ENCODE measurements around the gene NAXD.
A peak's percentile ranks its signal among the peaks of the same experiment; 100 is the strongest.

The NAXD gene

DNA sequence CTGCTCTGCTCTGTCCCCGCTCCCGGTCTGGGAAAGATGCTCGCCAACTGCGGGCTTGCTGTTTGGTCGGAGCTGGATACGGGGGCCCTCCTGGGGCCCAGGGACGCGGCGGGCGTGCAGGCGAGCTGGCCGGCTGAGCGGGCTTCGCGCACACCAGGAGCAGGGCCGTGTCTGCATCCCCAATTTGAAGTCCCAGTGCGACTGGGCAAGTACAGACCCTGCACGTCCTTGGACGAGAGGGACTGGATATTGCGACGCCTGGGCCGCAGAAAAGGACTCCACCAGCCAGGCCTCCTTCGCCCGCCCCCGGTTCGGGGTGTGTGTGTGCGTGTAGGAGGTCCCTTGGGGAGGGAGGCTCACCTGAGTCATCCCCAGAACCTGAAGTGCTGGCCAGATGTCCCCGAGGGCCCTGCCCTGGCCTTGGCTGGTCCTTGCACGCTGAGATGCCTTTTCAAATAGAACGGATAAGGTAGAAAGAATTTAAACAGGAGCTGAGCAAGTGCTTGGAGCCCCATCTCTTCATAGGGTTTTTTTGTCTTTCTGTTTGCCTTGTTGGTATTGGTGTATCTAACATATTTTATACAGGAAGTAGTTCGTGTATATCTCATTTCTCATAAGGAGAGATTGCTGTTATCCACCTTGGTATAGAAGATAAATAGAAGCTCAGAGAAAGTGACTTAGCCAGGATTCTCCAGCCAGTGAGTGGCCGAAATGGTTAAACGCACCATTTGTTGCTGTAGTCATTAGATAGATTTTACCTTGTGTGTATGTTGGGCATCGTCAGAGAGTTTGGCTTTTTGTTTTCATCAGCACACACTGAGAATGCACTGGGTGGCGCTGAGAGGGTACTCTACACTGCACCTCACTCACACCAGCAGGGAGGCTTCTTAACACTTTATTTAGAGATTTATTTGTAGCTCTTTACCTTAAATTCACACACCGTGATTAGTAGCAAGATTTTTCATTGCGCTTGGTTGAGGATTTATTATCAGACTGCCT is 1.1 kb downstream of the NAXD start:
- peak; percentile 47 for ATAC-seq
- TF ChIP-seq ZFP3 (CRISPR knock-in tag; IDR thresholded peaks at IDR 0.05) (peak; percentile 73), TOX (CRISPR knock-in tag; IDR thresholded peaks at IDR 0.05; ENCODE audit: borderline replicate concordance) (no peak), CSDC2 (CRISPR knock-in tag; IDR thresholded peaks at IDR 0.05) (no peak), TCF4 (CRISPR knock-in tag; IDR thresholded peaks at IDR 0.05; ENCODE audit: borderline replicate concordance) (no peak)

DNA sequence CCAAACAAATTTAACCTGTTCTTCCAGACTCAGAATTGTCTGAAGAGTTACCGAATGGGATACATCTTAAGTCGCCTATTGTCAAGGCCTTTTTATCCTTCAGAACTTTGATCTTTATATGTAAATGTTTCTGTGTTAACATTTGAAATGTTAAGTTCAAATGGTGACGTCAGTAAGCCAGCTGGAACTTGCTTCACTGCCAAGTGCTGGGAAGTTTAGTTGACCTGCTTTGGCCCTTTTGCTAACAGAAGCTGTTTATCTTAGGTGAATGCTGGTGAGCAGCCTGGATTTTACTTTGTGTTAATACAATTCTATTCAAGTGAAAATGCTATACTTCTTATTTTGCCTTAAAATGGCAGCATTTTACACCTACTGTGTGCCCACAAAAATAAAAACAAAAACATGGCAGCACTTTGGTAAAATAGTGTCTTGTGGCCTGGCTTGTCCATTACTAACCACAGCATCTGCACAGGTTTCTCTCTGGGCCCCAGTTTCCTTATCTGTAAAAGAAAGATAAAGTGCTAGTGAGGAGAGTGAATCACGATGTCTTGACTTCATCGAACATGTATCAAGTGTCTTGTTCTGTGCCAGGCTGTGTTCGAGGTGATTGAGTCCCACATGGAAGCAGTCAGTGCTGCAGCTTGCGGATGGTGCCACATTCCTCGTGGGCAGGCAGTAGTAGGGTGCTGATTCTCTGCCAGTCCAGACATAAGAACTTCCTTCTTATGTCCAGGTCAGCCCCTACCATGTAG is 2.2 kb downstream of the NAXD start:
- TF ChIP-seq ZNF565 (CRISPR knock-in tag; conservative IDR thresholded peaks at IDR 0.05; ENCODE audit: low read depth) = no peak
- no peak for TF ChIP-seq ZFP3 (CRISPR knock-in tag; IDR thresholded peaks at IDR 0.05)
- no peak for TF ChIP-seq BACH2 (CRISPR knock-in tag; IDR thresholded peaks at IDR 0.05; ENCODE audit: borderline replicate concordance)
- no peak for TF ChIP-seq ISL1 (CRISPR knock-in tag; IDR thresholded peaks at IDR 0.05)
- TF ChIP-seq, protein P1, sequence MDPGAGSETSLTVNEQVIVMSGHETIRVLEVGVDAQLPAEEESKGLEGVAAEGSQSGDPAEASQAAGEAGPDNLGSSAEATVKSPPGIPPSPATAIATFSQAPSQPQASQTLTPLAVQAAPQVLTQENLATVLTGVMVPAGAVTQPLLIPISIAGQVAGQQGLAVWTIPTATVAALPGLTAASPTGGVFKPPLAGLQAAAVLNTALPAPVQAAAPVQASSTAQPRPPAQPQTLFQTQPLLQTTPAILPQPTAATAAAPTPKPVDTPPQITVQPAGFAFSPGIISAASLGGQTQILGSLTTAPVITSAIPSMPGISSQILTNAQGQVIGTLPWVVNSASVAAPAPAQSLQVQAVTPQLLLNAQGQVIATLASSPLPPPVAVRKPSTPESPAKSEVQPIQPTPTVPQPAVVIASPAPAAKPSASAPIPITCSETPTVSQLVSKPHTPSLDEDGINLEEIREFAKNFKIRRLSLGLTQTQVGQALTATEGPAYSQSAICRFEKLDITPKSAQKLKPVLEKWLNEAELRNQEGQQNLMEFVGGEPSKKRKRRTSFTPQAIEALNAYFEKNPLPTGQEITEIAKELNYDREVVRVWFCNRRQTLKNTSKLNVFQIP (CRISPR knock-in tag; IDR thresholded peaks at IDR 0.05; ENCODE audit: borderline replicate concordance, low read depth) = no peak
- no peak for TF ChIP-seq GLIS3 (CRISPR knock-in tag; IDR thresholded peaks at IDR 0.05)
- no peak for TF ChIP-seq ZNF70 (CRISPR knock-in tag; IDR thresholded peaks at IDR 0.05)
- TF ChIP-seq ARNTL (CRISPR knock-in tag; IDR thresholded peaks at IDR 0.05; ENCODE audit: borderline replicate concordance, low read depth) = no peak
- TF ChIP-seq, protein P2, sequence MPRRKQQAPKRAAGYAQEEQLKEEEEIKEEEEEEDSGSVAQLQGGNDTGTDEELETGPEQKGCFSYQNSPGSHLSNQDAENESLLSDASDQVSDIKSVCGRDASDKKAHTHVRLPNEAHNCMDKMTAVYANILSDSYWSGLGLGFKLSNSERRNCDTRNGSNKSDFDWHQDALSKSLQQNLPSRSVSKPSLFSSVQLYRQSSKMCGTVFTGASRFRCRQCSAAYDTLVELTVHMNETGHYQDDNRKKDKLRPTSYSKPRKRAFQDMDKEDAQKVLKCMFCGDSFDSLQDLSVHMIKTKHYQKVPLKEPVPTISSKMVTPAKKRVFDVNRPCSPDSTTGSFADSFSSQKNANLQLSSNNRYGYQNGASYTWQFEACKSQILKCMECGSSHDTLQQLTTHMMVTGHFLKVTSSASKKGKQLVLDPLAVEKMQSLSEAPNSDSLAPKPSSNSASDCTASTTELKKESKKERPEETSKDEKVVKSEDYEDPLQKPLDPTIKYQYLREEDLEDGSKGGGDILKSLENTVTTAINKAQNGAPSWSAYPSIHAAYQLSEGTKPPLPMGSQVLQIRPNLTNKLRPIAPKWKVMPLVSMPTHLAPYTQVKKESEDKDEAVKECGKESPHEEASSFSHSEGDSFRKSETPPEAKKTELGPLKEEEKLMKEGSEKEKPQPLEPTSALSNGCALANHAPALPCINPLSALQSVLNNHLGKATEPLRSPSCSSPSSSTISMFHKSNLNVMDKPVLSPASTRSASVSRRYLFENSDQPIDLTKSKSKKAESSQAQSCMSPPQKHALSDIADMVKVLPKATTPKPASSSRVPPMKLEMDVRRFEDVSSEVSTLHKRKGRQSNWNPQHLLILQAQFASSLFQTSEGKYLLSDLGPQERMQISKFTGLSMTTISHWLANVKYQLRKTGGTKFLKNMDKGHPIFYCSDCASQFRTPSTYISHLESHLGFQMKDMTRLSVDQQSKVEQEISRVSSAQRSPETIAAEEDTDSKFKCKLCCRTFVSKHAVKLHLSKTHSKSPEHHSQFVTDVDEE (CRISPR knock-in tag; IDR thresholded peaks at IDR 0.05) = no peak
- TF ChIP-seq, protein P3, sequence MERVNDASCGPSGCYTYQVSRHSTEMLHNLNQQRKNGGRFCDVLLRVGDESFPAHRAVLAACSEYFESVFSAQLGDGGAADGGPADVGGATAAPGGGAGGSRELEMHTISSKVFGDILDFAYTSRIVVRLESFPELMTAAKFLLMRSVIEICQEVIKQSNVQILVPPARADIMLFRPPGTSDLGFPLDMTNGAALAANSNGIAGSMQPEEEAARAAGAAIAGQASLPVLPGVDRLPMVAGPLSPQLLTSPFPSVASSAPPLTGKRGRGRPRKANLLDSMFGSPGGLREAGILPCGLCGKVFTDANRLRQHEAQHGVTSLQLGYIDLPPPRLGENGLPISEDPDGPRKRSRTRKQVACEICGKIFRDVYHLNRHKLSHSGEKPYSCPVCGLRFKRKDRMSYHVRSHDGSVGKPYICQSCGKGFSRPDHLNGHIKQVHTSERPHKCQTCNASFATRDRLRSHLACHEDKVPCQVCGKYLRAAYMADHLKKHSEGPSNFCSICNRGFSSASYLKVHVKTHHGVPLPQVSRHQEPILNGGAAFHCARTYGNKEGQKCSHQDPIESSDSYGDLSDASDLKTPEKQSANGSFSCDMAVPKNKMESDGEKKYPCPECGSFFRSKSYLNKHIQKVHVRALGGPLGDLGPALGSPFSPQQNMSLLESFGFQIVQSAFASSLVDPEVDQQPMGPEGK (CRISPR knock-in tag; IDR thresholded peaks at IDR 0.05; ENCODE audit: borderline replicate concordance) = no peak
- ATAC-seq = no peak

DNA sequence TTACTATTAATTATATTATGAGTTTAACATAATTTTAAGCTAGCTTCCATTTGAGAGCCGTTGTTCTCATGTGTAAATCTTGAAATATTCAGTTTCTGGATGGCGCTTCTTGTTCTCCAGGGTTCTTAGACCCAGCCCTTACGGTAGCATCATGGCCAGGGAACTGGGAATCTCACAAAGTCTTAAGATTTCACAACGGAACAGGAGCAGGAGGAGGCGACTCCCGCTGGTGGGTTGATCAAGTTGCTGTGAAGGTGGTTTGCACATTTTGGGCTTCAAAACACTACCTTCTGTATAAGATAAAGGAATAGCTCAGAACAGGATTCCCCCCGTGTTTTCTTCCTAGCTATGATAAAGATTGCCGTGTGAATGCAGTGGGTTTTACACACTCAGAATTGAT is 2.8 kb downstream of the NAXD start:
- no peak for ATAC-seq
- TF ChIP-seq, protein P4, sequence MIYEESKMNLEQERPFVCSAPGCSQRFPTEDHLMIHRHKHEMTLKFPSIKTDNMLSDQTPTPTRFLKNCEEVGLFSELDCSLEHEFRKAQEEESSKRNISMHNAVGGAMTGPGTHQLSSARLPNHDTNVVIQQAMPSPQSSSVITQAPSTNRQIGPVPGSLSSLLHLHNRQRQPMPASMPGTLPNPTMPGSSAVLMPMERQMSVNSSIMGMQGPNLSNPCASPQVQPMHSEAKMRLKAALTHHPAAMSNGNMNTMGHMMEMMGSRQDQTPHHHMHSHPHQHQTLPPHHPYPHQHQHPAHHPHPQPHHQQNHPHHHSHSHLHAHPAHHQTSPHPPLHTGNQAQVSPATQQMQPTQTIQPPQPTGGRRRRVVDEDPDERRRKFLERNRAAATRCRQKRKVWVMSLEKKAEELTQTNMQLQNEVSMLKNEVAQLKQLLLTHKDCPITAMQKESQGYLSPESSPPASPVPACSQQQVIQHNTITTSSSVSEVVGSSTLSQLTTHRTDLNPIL (CRISPR knock-in tag; IDR thresholded peaks at IDR 0.05; ENCODE audit: low read depth) = no peak
- TF ChIP-seq OSR1 (CRISPR knock-in tag; IDR thresholded peaks at IDR 0.05) = no peak
- TF ChIP-seq RARB (CRISPR knock-in tag; IDR thresholded peaks at IDR 0.05) = no peak
- no peak for TF ChIP-seq ZFP3 (CRISPR knock-in tag; IDR thresholded peaks at IDR 0.05)
- no peak for TF ChIP-seq ARNTL (CRISPR knock-in tag; IDR thresholded peaks at IDR 0.05; ENCODE audit: borderline replicate concordance, low read depth)
- no peak for TF ChIP-seq CSDC2 (CRISPR knock-in tag; IDR thresholded peaks at IDR 0.05)

DNA sequence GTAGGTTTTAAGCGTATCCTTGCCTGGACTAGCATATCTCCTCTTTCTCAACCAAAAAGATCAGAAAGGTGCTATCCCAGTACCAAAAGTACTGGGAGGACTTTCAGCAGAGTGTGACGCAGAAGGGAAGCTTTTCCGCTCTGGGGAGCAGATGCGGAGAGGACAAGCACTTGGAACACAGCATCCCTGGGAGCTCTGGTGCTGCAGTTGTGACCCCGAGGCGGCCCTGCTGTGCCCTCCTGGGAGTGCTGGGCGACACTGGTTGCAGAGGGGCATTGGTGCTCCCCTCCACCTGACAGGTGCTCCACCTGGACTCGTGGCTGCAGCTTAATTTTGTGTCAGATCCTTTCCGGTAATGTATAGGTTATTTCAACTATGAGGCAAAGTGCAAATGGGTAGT is 3.4 kb downstream of the NAXD start:
- no peak for ATAC-seq
- TF ChIP-seq, protein P5, sequence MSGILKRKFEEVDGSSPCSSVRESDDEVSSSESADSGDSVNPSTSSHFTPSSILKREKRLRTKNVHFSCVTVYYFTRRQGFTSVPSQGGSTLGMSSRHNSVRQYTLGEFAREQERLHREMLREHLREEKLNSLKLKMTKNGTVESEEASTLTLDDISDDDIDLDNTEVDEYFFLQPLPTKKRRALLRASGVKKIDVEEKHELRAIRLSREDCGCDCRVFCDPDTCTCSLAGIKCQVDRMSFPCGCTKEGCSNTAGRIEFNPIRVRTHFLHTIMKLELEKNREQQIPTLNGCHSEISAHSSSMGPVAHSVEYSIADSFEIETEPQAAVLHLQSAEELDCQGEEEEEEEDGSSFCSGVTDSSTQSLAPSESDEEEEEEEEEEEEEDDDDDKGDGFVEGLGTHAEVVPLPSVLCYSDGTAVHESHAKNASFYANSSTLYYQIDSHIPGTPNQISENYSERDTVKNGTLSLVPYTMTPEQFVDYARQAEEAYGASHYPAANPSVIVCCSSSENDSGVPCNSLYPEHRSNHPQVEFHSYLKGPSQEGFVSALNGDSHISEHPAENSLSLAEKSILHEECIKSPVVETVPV (CRISPR knock-in tag; IDR thresholded peaks at IDR 0.05) = no peak
- TF ChIP-seq ZFP3 (CRISPR knock-in tag; IDR thresholded peaks at IDR 0.05) = no peak
- TF ChIP-seq, protein P4 (CRISPR knock-in tag; IDR thresholded peaks at IDR 0.05; ENCODE audit: low read depth) = no peak
- TF ChIP-seq, protein P3 (CRISPR knock-in tag; IDR thresholded peaks at IDR 0.05; ENCODE audit: borderline replicate concordance) = no peak
- no peak for TF ChIP-seq RARB (CRISPR knock-in tag; IDR thresholded peaks at IDR 0.05)
- TF ChIP-seq ZNF565 (CRISPR knock-in tag; conservative IDR thresholded peaks at IDR 0.05; ENCODE audit: low read depth) = no peak
- no peak for TF ChIP-seq ZNF70 (CRISPR knock-in tag; IDR thresholded peaks at IDR 0.05)
- TF ChIP-seq BACH2 (CRISPR knock-in tag; IDR thresholded peaks at IDR 0.05; ENCODE audit: borderline replicate concordance) = no peak
- no peak for TF ChIP-seq OSR1 (CRISPR knock-in tag; IDR thresholded peaks at IDR 0.05)
- TF ChIP-seq TCF4 (CRISPR knock-in tag; IDR thresholded peaks at IDR 0.05; ENCODE audit: borderline replicate concordance) = no peak
- no peak for TF ChIP-seq ISL1 (CRISPR knock-in tag; IDR thresholded peaks at IDR 0.05)
- TF ChIP-seq SNAI2 (CRISPR knock-in tag; IDR thresholded peaks at IDR 0.05) = no peak
- no peak for TF ChIP-seq ESRRG (CRISPR knock-in tag; IDR thresholded peaks at IDR 0.05)
- TF ChIP-seq GLIS3 (CRISPR knock-in tag; IDR thresholded peaks at IDR 0.05) = no peak
- no peak for TF ChIP-seq CSDC2 (CRISPR knock-in tag; IDR thresholded peaks at IDR 0.05)

Measured in SK-N-SH treated with all-trans-retinoic acid at 6 μM for 48 hours (cell line).